ENCODE data around the gene MTIF2.

MTIF2 gene, protein sequence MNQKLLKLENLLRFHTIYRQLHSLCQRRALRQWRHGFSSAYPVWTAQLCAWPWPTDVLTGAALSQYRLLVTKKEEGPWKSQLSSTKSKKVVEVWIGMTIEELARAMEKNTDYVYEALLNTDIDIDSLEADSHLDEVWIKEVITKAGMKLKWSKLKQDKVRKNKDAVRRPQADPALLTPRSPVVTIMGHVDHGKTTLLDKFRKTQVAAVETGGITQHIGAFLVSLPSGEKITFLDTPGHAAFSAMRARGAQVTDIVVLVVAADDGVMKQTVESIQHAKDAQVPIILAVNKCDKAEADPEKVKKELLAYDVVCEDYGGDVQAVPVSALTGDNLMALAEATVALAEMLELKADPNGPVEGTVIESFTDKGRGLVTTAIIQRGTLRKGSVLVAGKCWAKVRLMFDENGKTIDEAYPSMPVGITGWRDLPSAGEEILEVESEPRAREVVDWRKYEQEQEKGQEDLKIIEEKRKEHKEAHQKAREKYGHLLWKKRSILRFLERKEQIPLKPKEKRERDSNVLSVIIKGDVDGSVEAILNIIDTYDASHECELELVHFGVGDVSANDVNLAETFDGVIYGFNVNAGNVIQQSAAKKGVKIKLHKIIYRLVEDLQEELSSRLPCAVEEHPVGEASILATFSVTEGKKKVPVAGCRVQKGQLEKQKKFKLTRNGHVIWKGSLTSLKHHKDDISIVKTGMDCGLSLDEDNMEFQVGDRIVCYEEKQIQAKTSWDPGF

DNA sequence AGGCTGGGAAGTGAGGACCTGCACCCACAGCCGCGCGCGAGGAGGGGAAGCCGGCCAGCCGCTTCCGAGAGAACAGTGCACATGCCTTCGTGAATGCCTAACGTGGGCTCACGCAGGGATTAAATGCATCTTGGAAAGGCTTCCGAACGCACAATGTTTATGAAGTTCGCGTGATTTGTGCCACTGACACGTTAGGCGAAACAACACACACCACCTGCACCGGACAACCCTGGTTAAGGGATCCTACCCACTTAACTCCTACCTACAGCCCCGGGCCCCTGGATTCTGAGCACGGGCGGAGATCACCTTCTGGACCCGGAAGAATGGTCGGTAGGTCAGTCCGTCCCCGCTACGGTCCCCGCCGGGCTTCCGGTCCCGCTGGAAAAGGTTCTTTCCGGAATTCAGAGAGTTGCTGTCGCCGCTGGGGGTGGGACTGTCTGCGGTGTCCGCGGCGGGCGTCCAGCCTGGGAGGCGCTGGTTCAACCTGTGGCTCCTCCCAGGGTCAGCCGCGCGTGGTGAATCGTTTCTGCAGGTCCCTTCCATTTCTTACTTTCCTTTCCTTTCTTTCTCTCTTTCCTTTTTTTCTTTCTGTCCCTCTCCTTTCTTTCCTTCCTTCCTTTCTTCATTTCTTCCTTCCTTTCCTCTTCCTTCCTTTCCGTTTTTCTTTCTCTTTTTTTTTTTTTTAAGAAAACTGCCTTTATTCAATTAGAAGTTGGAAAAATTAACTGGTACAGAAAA lies at the start of gene MTIF2:
Gene MTIF2 (minus strand): TSS at position 325 of the 738 bp plus-strand sequence. CDS start 5,373 bp downstream, outside the sequence.
- TF ChIP-seq YY1 (IDR thresholded peaks at IDR 0.05; ENCODE audit: low read depth) (peak; percentile 82), TEAD4 (IDR thresholded peaks at IDR 0.05) (peak; percentile 64), TAF1 (IDR thresholded peaks at IDR 0.05; ENCODE audit: low read depth) (peak; percentile 94), TCF12 (IDR thresholded peaks at IDR 0.05; ENCODE audit: low read depth) (peak; percentile 76; the same call in 1 of the 2 replicates), CREB1 (IDR thresholded peaks at IDR 0.05; ENCODE audit: low read depth) (no peak), RAD21 (IDR thresholded peaks at IDR 0.05; ENCODE audit: low read depth) (peak; percentile 19; the same call in 1 of the 2 replicates), CEBPB (IDR thresholded peaks at IDR 0.05) (peak; percentile 26; the same call in 1 of the 2 replicates), ZBTB7A (IDR thresholded peaks at IDR 0.05; ENCODE audit: low read depth) (no peak), EP300 (IDR thresholded peaks at IDR 0.05; ENCODE audit: borderline replicate concordance) (peak; percentile 48; the same call in 1 of the 2 replicates)
- TF ChIP-seq, protein P1, sequence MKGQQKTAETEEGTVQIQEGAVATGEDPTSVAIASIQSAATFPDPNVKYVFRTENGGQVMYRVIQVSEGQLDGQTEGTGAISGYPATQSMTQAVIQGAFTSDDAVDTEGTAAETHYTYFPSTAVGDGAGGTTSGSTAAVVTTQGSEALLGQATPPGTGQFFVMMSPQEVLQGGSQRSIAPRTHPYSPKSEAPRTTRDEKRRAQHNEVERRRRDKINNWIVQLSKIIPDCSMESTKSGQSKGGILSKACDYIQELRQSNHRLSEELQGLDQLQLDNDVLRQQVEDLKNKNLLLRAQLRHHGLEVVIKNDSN (IDR thresholded peaks at IDR 0.05) = peak; percentile 64
- TF ChIP-seq, protein P2, sequence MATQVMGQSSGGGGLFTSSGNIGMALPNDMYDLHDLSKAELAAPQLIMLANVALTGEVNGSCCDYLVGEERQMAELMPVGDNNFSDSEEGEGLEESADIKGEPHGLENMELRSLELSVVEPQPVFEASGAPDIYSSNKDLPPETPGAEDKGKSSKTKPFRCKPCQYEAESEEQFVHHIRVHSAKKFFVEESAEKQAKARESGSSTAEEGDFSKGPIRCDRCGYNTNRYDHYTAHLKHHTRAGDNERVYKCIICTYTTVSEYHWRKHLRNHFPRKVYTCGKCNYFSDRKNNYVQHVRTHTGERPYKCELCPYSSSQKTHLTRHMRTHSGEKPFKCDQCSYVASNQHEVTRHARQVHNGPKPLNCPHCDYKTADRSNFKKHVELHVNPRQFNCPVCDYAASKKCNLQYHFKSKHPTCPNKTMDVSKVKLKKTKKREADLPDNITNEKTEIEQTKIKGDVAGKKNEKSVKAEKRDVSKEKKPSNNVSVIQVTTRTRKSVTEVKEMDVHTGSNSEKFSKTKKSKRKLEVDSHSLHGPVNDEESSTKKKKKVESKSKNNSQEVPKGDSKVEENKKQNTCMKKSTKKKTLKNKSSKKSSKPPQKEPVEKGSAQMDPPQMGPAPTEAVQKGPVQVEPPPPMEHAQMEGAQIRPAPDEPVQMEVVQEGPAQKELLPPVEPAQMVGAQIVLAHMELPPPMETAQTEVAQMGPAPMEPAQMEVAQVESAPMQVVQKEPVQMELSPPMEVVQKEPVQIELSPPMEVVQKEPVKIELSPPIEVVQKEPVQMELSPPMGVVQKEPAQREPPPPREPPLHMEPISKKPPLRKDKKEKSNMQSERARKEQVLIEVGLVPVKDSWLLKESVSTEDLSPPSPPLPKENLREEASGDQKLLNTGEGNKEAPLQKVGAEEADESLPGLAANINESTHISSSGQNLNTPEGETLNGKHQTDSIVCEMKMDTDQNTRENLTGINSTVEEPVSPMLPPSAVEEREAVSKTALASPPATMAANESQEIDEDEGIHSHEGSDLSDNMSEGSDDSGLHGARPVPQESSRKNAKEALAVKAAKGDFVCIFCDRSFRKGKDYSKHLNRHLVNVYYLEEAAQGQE (IDR thresholded peaks at IDR 0.05; ENCODE audit: low read depth) = no peak
- TF ChIP-seq, protein P3, sequence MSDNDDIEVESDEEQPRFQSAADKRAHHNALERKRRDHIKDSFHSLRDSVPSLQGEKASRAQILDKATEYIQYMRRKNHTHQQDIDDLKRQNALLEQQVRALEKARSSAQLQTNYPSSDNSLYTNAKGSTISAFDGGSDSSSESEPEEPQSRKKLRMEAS (IDR thresholded peaks at IDR 0.05) = peak; percentile 89

DNA sequence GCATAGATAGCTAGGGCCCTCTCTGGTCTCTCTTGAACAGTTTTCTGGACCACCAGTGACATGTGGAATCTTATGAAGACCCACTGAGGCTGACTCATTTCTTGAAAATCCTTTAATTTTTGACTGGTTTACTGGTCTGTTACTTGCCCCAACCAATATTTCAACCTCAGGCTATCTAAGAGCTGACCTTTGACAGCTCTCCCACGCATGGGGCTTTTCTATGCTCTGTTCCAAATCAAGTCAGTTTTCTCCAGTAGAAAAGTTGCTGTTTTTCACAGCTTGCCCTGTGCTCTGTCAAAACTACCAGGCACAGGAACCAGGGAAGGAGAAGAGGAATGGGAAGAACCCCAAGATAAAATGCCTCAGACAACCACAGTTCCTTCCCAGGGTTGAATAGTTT lies 46.0 kb upstream of the MTIF2 start:
- TF ChIP-seq CREB1 (IDR thresholded peaks at IDR 0.05; ENCODE audit: low read depth) = no peak
- TF ChIP-seq EP300 (IDR thresholded peaks at IDR 0.05; ENCODE audit: borderline replicate concordance) = no peak

DNA sequence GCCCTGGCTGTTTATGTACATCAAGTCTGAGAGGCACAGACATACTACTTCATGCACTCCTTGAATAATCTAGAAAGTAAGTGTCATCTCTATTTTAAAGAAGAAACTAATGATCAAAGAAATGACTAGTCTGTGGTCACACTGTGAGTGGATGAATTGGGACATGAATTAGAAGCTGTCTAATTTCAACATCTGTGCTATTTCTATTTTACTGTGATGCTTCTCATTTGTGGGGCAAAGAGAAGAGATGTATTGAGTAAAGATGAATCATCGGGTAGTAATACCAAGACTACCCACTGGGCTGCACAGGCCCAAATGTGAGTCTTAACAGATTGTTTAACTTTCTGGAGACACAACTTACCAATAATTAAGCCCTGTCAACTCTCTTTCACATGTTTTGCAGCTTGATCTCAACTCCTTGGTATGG lies 42.4 kb upstream of the MTIF2 start:
- no peak for TF ChIP-seq EP300 (IDR thresholded peaks at IDR 0.05; ENCODE audit: borderline replicate concordance)
- TF ChIP-seq FOXM1 (IDR thresholded peaks at IDR 0.05; ENCODE audit: borderline replicate concordance, low read depth) = no peak
- no peak for TF ChIP-seq CEBPB (IDR thresholded peaks at IDR 0.05)
- no peak for TF ChIP-seq YY1 (IDR thresholded peaks at IDR 0.05; ENCODE audit: low read depth)
- no peak for TF ChIP-seq RAD21 (IDR thresholded peaks at IDR 0.05; ENCODE audit: low read depth)
- TF ChIP-seq TCF12 (IDR thresholded peaks at IDR 0.05; ENCODE audit: low read depth) = no peak
- TF ChIP-seq EGR1 (IDR thresholded peaks at IDR 0.05) = no peak
- TF ChIP-seq NFIC (IDR thresholded peaks at IDR 0.05) = no peak
- TF ChIP-seq, protein P2 (IDR thresholded peaks at IDR 0.05; ENCODE audit: low read depth) = no peak
- TF ChIP-seq, protein P3 (IDR thresholded peaks at IDR 0.05) = no peak
- no peak for TF ChIP-seq CREB1 (IDR thresholded peaks at IDR 0.05; ENCODE audit: low read depth)
- no peak for TF ChIP-seq TAF1 (IDR thresholded peaks at IDR 0.05; ENCODE audit: low read depth)
- no peak for TF ChIP-seq TEAD4 (IDR thresholded peaks at IDR 0.05)

DNA sequence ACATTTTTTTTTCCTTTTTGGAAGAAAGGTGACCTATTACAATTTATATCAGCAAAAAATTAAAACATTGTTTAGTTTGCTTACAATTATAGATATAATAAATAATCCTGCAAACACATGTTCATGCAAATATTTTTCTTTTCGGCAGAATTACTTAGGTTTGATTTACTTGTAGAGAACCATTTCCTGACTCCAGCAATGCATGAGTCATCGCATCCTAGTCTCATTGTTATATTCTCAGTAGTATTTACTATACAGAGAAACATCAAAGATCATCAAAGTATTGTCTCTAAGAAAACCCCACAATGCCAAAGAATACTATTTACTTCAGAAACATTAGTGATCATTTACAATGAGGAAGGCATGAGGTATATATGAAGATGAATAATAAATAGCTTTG lies 40.4 kb upstream of the MTIF2 start:
- TF ChIP-seq EGR1 (IDR thresholded peaks at IDR 0.05) (no peak), CREB1 (IDR thresholded peaks at IDR 0.05; ENCODE audit: low read depth) (no peak), ZBTB7A (IDR thresholded peaks at IDR 0.05; ENCODE audit: low read depth) (no peak), TAF1 (IDR thresholded peaks at IDR 0.05; ENCODE audit: low read depth) (no peak), TEAD4 (IDR thresholded peaks at IDR 0.05) (no peak), CEBPB (IDR thresholded peaks at IDR 0.05) (no peak), EP300 (IDR thresholded peaks at IDR 0.05; ENCODE audit: borderline replicate concordance) (no peak), TCF12 (IDR thresholded peaks at IDR 0.05; ENCODE audit: low read depth) (no peak), FOXM1 (IDR thresholded peaks at IDR 0.05; ENCODE audit: borderline replicate concordance, low read depth) (no peak), NFIC (IDR thresholded peaks at IDR 0.05) (no peak)
- TF ChIP-seq, protein P2 (IDR thresholded peaks at IDR 0.05; ENCODE audit: low read depth) = no peak
- TF ChIP-seq, protein P1 (IDR thresholded peaks at IDR 0.05) = no peak
- TF ChIP-seq, protein P3 (IDR thresholded peaks at IDR 0.05) = no peak

Measured in Ishikawa (cell line).